ENCODE data around the gene DHRS1.

The DHRS1 gene

GRCh38 chr14:24323341-24323740 is 23.8 kb upstream of the DHRS1 start:
- Histone ChIP-seq H3K9me3 (ENCODE audit: insufficient read depth, low read length, severe bottlenecking) (no peaks in the 10 kb centered on the region), H3K36me3 (ENCODE audit: insufficient read depth, low read length) (no peaks in the 10 kb centered on the region), H2AFZ (ENCODE audit: low read depth, low read length) (no peak overlapping the region), H3K9ac (ENCODE audit: low read depth, low read length) (no peak overlapping the region), H3K27ac (ENCODE audit: low read length) (no peak overlapping the region), H3K4me3 (ENCODE audit: low read depth in 1 of 2, low read length in 2 of 2) (no peak overlapping the region), H4K20me1 (ENCODE audit: insufficient read depth, low read length) (no peaks in the 10 kb centered on the region), H3K4me2 (ENCODE audit: insufficient read depth, low read length) (no peak overlapping the region), H3K79me2 (ENCODE audit: insufficient read depth, low read length) (no peaks in the 10 kb centered on the region), H3K4me1 (ENCODE audit: insufficient read depth, low read length) (peaks cover 6% of the 10 kb centered on the region; the same call in 1 of the 2 replicates), H3K27me3 (ENCODE audit: insufficient read depth, low read length, poor library complexity) (no peaks in the 10 kb centered on the region)
- no peak for ATAC-seq (ENCODE audit: insufficient read depth, low read depth)
- TF ChIP-seq EZH2 (IDR thresholded peaks at IDR 0.05; ENCODE audit: borderline replicate concordance, low read depth, low read length, severe bottlenecking) (no peak), CTCF (IDR thresholded peaks at IDR 0.05; ENCODE audit: borderline replicate concordance, extremely low read depth, low read length, poor library complexity, severe bottlenecking) (no peak)
- no peak for DNase-seq

GRCh38 chr14:24322672-24323071 is 23.1 kb upstream of the DHRS1 start:
- H2AFZ ChIP-seq (ENCODE audit: low read depth, low read length), result no peak overlapping the region
- no peak for ATAC-seq (ENCODE audit: insufficient read depth, low read depth)
- H3K27ac ChIP-seq (ENCODE audit: low read length), result no peak overlapping the region
- H3K79me2 ChIP-seq (ENCODE audit: insufficient read depth, low read length), result no peaks in the 10 kb centered on the region
- H3K27me3 ChIP-seq (ENCODE audit: insufficient read depth, low read length, poor library complexity), result no peaks in the 10 kb centered on the region
- DNase-seq, result no peak
- TF ChIP-seq CTCF (IDR thresholded peaks at IDR 0.05; ENCODE audit: borderline replicate concordance, extremely low read depth, low read length, poor library complexity, severe bottlenecking) (no peak), EZH2 (IDR thresholded peaks at IDR 0.05; ENCODE audit: borderline replicate concordance, low read depth, low read length, severe bottlenecking) (no peak)
- H3K9ac ChIP-seq (ENCODE audit: low read depth, low read length), result no peak overlapping the region
- no peak overlapping the region for H3K4me3 ChIP-seq (ENCODE audit: low read depth in 1 of 2, low read length in 2 of 2)
- no peak overlapping the region for H3K4me2 ChIP-seq (ENCODE audit: insufficient read depth, low read length)
- H4K20me1 ChIP-seq (ENCODE audit: insufficient read depth, low read length), result no peaks in the 10 kb centered on the region
- H3K9me3 ChIP-seq (ENCODE audit: insufficient read depth, low read length, severe bottlenecking), result no peaks in the 10 kb centered on the region
- no peaks in the 10 kb centered on the region for H3K36me3 ChIP-seq (ENCODE audit: insufficient read depth, low read length)
- H3K4me1 ChIP-seq (ENCODE audit: insufficient read depth, low read length), result peaks cover 6% of the 10 kb centered on the region; the same call in 1 of the 2 replicates

GRCh38 chr14:24321212-24321975 is 21.8 kb upstream of the DHRS1 start:
- no peak overlapping the region for H3K4me2 ChIP-seq (ENCODE audit: insufficient read depth, low read length)
- no peak overlapping the region for H2AFZ ChIP-seq (ENCODE audit: low read depth, low read length)
- no peaks in the 10 kb centered on the region for H3K27me3 ChIP-seq (ENCODE audit: insufficient read depth, low read length, poor library complexity)
- no peaks in the 10 kb centered on the region for H3K36me3 ChIP-seq (ENCODE audit: insufficient read depth, low read length)
- DNase-seq, result no peak
- H3K27ac ChIP-seq (ENCODE audit: low read length), result no peak overlapping the region
- H4K20me1 ChIP-seq (ENCODE audit: insufficient read depth, low read length), result no peaks in the 10 kb centered on the region
- H3K4me1 ChIP-seq (ENCODE audit: insufficient read depth, low read length), result no peaks in the 10 kb centered on the region
- ATAC-seq (ENCODE audit: insufficient read depth, low read depth), result no peak
- TF ChIP-seq CTCF (IDR thresholded peaks at IDR 0.05; ENCODE audit: borderline replicate concordance, extremely low read depth, low read length, poor library complexity, severe bottlenecking) (no peak), EZH2 (IDR thresholded peaks at IDR 0.05; ENCODE audit: borderline replicate concordance, low read depth, low read length, severe bottlenecking) (no peak)
- no peak overlapping the region for H3K9ac ChIP-seq (ENCODE audit: low read depth, low read length)
- H3K9me3 ChIP-seq (ENCODE audit: insufficient read depth, low read length, severe bottlenecking), result no peaks in the 10 kb centered on the region
- H3K4me3 ChIP-seq (ENCODE audit: low read depth in 1 of 2, low read length in 2 of 2), result no peak overlapping the region
- H3K79me2 ChIP-seq (ENCODE audit: insufficient read depth, low read length), result no peaks in the 10 kb centered on the region
